ENCODE data around the gene ARFGAP2. TPM values are rescaled to one million over a fixed set of nuclear protein-coding genes. Genes with fewer than 3 reads are reported as not detected.
"Not testable (repeated sequence)": the region's sequence is repeated elsewhere in the genome, so short reads cannot be mapped to it uniquely, and the experiment has no call there.

Gene ARFGAP2
- total and polyA plus RNA-seq, 2 donors, result 60.6 to 64.8 TPM

- not testable (repeated sequence) for H3K27me3 ChIP-seq (ENCODE audit: control insufficient read depth in 2 of 2, insufficient read depth in 1 of 2, low read length in 1 of 2); H3K4me1 ChIP-seq (ENCODE audit: control insufficient read depth in 2 of 2, insufficient read depth in 2 of 2, low read length in 2 of 2); H3K27ac ChIP-seq (ENCODE audit: low read depth in 1 of 2, low read length in 1 of 2); H3K4me3 ChIP-seq (ENCODE audit: low read length in 2 of 2); H3K9me3 ChIP-seq (ENCODE audit: control insufficient read depth in 2 of 2, insufficient read depth in 1 of 2, low read length in 1 of 2); H3K36me3 ChIP-seq (ENCODE audit: control insufficient read depth in 2 of 2, insufficient read depth in 2 of 2, low read length in 1 of 2)
- DNase-seq (ENCODE audit: low read depth in 6 of 9, low spot score in 9 of 9), result peak in 6 of 9 donors; percentile 21 to 75 (median 40)
- WGBS, result 90% methylated on average over 20 of the region's 20 CpGs
Observed at GRCh38 chr11:47118958-47119688, 57.6 kb downstream of the ARFGAP2 start.

Other genes with a start within 250 kb of the ARFGAP2 start
- gene CSTPP1, start 240.1 kb downstream of the ARFGAP2 start, total RNA-seq, result 15.8 TPM
- 16.0 TPM for gene CSTPP1, start 240.1 kb downstream of the ARFGAP2 start, polyA plus RNA-seq
- 4.1 TPM for gene PACSIN3, start 9.6 kb upstream of the ARFGAP2 start, total RNA-seq
- 7.7 TPM for gene PACSIN3, start 9.6 kb upstream of the ARFGAP2 start, polyA plus RNA-seq
- 30.8 TPM for gene DDB2, start 38.1 kb upstream of the ARFGAP2 start, total RNA-seq
- gene DDB2, start 38.1 kb upstream of the ARFGAP2 start, polyA plus RNA-seq, result 106 TPM
- 14.3 TPM for gene ACP2, start 71.9 kb upstream of the ARFGAP2 start, total RNA-seq
- 30.0 TPM for gene ACP2, start 71.9 kb upstream of the ARFGAP2 start, polyA plus RNA-seq
- gene NR1H3, start 81.1 kb upstream of the ARFGAP2 start, total RNA-seq, result 26.3 TPM
- 100 TPM for gene NR1H3, start 81.1 kb upstream of the ARFGAP2 start, polyA plus RNA-seq
- gene MADD, start 93.3 kb upstream of the ARFGAP2 start, total RNA-seq, result 17.0 TPM
- gene MADD, start 93.3 kb upstream of the ARFGAP2 start, polyA plus RNA-seq, result 26.0 TPM
- 0.09 TPM for gene MYBPC3, start 175.8 kb upstream of the ARFGAP2 start, total RNA-seq
- gene MYBPC3, start 175.8 kb upstream of the ARFGAP2 start, polyA plus RNA-seq, result 0.55 TPM
- gene SPI1, start 201.7 kb upstream of the ARFGAP2 start, total RNA-seq, result 21.1 TPM
- gene SPI1, start 201.7 kb upstream of the ARFGAP2 start, polyA plus RNA-seq, result 40.0 TPM
- 15.0 TPM for gene SLC39A13, start 231.7 kb upstream of the ARFGAP2 start, total RNA-seq
- gene SLC39A13, start 231.7 kb upstream of the ARFGAP2 start, polyA plus RNA-seq, result 37.1 TPM
- gene PSMC3, start 249.6 kb upstream of the ARFGAP2 start, total RNA-seq, result 136 TPM
- gene PSMC3, start 249.6 kb upstream of the ARFGAP2 start, polyA plus RNA-seq, result 104 TPM

Data from thymus (tissue), 11 donors.